GM12891 (cell line): ENCODE measurements around the gene E2F7.

Source experiments
- POLR2A ChIP-seq: IDR thresholded peaks from 2 replicates; pipeline ENCODE4 v1.6.1; 2011; ENCODE audit warnings: low read depth, low read length, control low read depth
- POLR2AphosphoS5 ChIP-seq: IDR thresholded peaks from 2 replicates; pipeline ENCODE4 v1.6.1; 2011; ENCODE audit warnings: low read depth, low read length, control low read depth
- POU2F2 ChIP-seq: IDR thresholded peaks from 2 replicates; pipeline ENCODE4 v1.6.1; 2011; ENCODE audit warnings: low read depth, mild to moderate bottlenecking, control low read depth, low read length, moderate library complexity
- SPI1 ChIP-seq: IDR thresholded peaks from 2 replicates; pipeline ENCODE4 v1.6.1; 2011; ENCODE audit warnings: low read depth, low read length, control low read depth
- TAF1 ChIP-seq: IDR thresholded peaks from 2 replicates; pipeline ENCODE4 v1.6.1; 2011; ENCODE audit warnings: low read depth, low read length, control low read depth

GRCh38 chr12:77060136-77060882 lies 5.1 kb downstream of the E2F7 start:
- TF ChIP-seq TAF1 (no peak), SPI1 (peak; percentile 99), POLR2A (peak; percentile 45; the same call in 1 of the 2 replicates), POLR2AphosphoS5 (no peak), POU2F2 (0 out of 2 replicates have a peak, but pooled peaks have one; percentile 54)
